ENCODE results near the gene CSNK1D. TPM values are rescaled to one million over a fixed set of nuclear protein-coding genes. Genes with fewer than 3 reads are reported as not detected.

CSNK1D gene
- total RNA-seq, 4 donors from 2014 or later, result 16.5 to 173 (median 44.6) TPM

- no peak for TF ChIP-seq CTCF (IDR thresholded peaks at IDR 0.05)
- no peak for TF ChIP-seq POLR2A (IDR thresholded peaks at IDR 0.05)
- Histone ChIP-seq H3K4me1 (peaks cover 0 to 19% of the 10 kb centered on the region in 2 donors), H3K9me3 (no peaks in the 10 kb centered on the region), H3K4me3 (no peak overlapping the region), H3K36me3 (no peaks in the 10 kb centered on the region), H3K27me3 (no peaks in the 10 kb centered on the region), H3K27ac (peak overlapping the region in 1 of 2 donors; percentile 89)
- no peak for DNase-seq
- intact Hi-C loops (cut with DNase I; ENCODE audit: low total_unique reads), result no loop called here
Measured at GRCh38 chr17:82295472-82295814, 21.9 kb upstream of the CSNK1D start.

DNA sequence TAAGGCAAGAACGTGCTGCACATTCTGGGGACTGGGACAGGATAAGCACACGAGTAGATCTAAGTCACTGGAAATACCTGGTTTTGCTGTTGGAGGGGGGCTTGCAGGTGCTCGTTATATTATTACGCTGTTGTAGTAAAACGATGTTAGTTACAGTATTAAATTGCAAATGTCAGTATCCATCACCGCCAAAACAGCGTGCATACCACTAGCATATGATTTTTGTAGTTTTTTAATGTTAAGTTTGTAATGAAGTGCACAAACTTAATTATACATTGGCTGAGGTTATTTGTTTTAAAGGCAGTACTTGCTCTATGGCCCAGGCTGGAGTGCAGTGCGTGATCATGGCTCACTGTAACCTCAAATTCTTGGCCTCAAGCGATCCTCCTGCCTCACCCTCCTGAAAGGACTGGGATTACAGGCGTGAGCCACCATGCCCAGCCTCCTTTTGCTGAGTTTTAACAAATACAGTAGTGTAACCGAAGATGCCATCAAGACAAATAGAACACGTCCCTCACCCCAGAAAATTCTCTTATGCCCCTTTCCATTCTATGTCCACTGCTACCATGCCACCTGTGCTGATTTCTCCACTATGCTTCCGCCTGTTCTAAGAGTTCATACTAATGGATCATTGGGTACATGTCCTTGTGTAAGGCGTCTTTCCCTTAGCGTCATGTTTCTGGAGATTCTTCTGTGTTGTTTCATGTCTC, 20.7 kb upstream of the CSNK1D start:
- peak overlapping the region; percentile 98 to 100 for H3K27ac ChIP-seq
- TF ChIP-seq POLR2A (IDR thresholded peaks at IDR 0.05), result no peak
- no peak for TF ChIP-seq CTCF (IDR thresholded peaks at IDR 0.05)
- H3K36me3 ChIP-seq, result no peaks in the 10 kb centered on the region
- no peak for DNase-seq
- H3K27me3 ChIP-seq, result no peaks in the 10 kb centered on the region
- H3K4me3 ChIP-seq, result peak overlapping the region in 1 of 2 donors; percentile 42
- H3K4me1 ChIP-seq, result peaks cover 0 to 19% of the 10 kb centered on the region in 2 donors
- intact Hi-C loops (cut with DNase I; ENCODE audit: low total_unique reads), result no loop called here
- no peaks in the 10 kb centered on the region for H3K9me3 ChIP-seq

DNA sequence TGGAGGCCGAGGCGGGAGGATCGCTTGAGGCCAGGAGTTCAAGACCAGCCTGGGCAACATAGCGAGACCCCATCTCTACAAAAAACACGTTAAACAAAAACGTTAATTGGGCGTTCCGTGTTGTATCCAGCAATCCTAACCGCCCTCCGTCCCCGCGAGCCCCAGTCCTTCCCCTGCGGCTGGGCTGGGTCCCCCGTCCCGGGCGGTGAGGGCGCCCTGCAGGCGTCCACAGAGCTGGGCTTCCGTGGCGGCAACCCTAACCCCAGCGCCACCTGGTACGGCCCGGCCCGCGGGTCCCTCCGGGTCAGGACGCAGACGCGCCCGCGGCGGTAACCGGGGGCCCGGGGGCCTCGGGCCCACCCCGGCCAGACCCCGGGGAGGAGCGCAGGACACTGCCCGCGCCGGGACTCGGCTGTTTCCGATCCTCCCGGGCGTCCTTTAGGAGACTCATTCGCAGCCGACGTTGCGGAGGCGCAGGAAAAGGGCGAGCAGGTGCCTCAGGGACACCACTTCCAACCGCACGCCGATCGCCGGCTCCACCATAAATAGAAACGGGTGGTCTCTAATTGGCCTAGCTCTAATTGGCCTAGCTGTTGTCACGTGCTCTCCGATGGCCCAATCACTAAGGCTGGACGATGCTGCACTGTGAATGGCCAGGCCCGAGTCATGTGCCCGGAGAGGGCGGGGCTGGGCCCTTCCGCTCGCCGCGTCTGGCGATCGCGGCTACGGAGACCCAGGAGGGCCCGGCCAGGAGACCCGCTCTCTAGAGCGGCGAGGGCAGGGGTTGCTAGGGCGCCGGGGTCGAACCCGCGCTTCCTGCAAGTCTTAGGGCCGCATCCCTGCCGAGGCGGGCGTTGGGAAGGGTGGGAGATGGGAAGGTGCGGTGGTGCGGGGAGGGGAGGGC, 19.0 kb upstream of the CSNK1D start:
- peak; percentile 96 to 97 for DNase-seq
- peak overlapping the region; percentile 64 to 80 for H3K4me3 ChIP-seq
- peak overlapping the region; percentile 98 to 100 for H3K27ac ChIP-seq
- no peaks in the 10 kb centered on the region for H3K9me3 ChIP-seq
- peak; percentile 96 to 98 for TF ChIP-seq POLR2A (IDR thresholded peaks at IDR 0.05)
- peak in 1 of 4 experiments; percentile 29 for TF ChIP-seq CTCF (IDR thresholded peaks at IDR 0.05)
- intact Hi-C loops (cut with DNase I; ENCODE audit: low total_unique reads), result no loop called here
- H3K27me3 ChIP-seq, result no peaks in the 10 kb centered on the region
- H3K4me1 ChIP-seq, result peaks cover 0 to 7% of the 10 kb centered on the region in 2 donors
- H3K36me3 ChIP-seq, result no peaks in the 10 kb centered on the region

DNA sequence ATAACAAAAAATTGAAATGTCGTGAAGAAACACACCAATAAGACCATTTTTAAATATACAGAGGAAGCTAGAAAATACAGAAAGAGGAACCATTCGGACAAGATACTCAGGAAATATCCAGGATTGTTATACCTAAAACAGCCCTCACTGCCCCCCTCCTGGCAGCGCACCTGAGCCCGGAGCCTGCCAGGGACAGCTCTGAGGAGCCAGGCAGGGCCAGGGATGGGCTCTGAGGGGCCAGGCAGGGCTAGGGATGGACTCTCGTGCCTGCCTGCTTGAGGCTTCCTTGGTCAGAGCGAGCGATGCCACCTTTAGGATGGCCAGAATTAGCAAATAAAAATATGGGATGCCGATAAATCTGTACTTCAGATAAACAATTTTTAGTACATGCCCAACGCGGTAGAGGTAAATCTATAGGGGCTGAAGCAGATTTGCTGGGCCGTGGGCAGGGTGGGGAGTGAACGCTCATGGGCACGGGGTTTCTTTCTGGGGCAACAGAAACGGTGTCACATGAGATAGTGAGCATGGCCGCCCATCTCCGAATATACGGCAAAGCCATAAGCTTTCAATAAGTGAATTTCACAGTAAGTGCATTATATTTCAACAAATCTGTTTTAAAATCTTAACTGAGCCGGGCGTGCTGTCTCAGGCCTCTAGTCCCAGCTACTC, 18.2 kb upstream of the CSNK1D start:
- Histone ChIP-seq H3K27ac (peak overlapping the region; percentile 98 to 100), H3K4me1 (peaks cover 0 to 5% of the 10 kb centered on the region in 2 donors), H3K4me3 (peak overlapping the region; percentile 64 to 80), H3K36me3 (no peaks in the 10 kb centered on the region), H3K9me3 (no peaks in the 10 kb centered on the region), H3K27me3 (no peaks in the 10 kb centered on the region)
- no peak for DNase-seq
- TF ChIP-seq CTCF (IDR thresholded peaks at IDR 0.05) (no peak), POLR2A (IDR thresholded peaks at IDR 0.05) (no peak)
- intact Hi-C loops (cut with DNase I; ENCODE audit: low total_unique reads), result no loop called here
